ENCODE measurements around the gene SAMD13. TPM values are rescaled to one million over a fixed set of nuclear protein-coding genes. Genes with fewer than 3 reads are reported as not detected.

The SAMD13 gene
- total RNA-seq, 2 experiments from 2014 or later, result 1.0 to 1.2 TPM

DNA sequence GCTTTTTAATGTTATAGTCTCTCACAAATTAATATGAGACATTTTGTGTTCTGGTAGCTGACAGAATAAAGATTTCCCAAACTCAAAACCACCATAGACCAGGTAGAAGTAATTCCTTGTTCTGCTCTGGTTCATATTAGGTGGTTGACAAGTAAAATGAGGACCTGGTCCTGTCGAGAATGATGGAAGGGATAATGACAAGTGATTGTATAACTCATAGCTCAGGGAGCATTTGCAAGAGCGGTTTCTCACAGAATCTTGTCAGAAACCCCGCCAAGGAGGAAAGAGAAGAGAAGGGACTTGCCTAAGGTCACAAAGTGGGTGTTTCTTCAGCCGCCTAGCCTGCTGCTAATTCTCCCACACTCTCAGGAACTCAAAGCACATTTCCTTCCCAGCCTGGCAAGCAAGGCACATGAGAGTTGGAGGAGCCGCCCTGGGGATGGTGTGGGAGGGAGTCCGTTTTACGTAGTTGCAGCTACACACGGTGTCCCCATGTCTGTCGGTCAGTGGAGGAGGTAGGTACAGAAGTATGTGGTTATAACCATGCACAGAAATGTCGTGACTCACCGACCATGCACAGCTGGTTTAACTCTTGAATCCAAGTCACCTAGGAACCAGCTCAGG, 46.5 kb downstream of the SAMD13 start:
- DNase-seq (no peak), ATAC-seq (no peak)
- intact Hi-C loops (cut with DNase I, micrococcal nuclease), result no loop called here
- H3K27me3 Mint-ChIP-seq, result no peaks in the 10 kb centered on the region
- H3K4me3 Mint-ChIP-seq, result no peak overlapping the region
- H3K27ac Mint-ChIP-seq, result no peak overlapping the region
- ChIA-PET CTCF (no interaction called here), POLR2A (no interaction called here)
- H3K36me3 Mint-ChIP-seq (ENCODE audit: low read depth), result no peaks in the 10 kb centered on the region
- no peaks in the 10 kb centered on the region for H3K4me1 Mint-ChIP-seq
- H3K9me3 Mint-ChIP-seq (ENCODE audit: low read depth), result no peaks in the 10 kb centered on the region

GRCh38 chr1:84348759-84349158, 47.3 kb downstream of the SAMD13 start:
- Mint-ChIP-seq H3K27ac (no peak overlapping the region), H3K4me3 (no peak overlapping the region), H3K9me3 (ENCODE audit: low read depth) (no peaks in the 10 kb centered on the region), H3K36me3 (ENCODE audit: low read depth) (no peaks in the 10 kb centered on the region), H3K4me1 (no peaks in the 10 kb centered on the region), H3K27me3 (no peaks in the 10 kb centered on the region)
- no peak for ATAC-seq
- POLR2A ChIA-PET, result no interaction called here
- intact Hi-C loops (cut with DNase I, micrococcal nuclease), result no loop called here
- DNase-seq, result no peak
- CTCF ChIA-PET, result interaction anchor here (0.7 kb wide), 1 partner anchor 21 kb away, joined by 3 read pairs; no protein-coding TSS in a partner anchor

- Mint-ChIP-seq H3K4me1 (no peaks in the 10 kb centered on the region), H3K27ac (no peak overlapping the region), H3K9me3 (ENCODE audit: low read depth) (no peaks in the 10 kb centered on the region), H3K27me3 (no peaks in the 10 kb centered on the region), H3K4me3 (no peak overlapping the region), H3K36me3 (ENCODE audit: low read depth) (no peaks in the 10 kb centered on the region)
- intact Hi-C loops (cut with DNase I, micrococcal nuclease), result no loop called here
- DNase-seq (no peak), ATAC-seq (no peak)
- ChIA-PET POLR2A (no interaction called here), CTCF (interaction anchor here (0.7 to 1.0 kb wide), 3 partner anchors 10 to 245 kb away, joined by 3 read pairs; no protein-coding TSS in a partner anchor)
Observed at GRCh38 chr1:84350104-84350503, 48.6 kb downstream of the SAMD13 start.

GRCh38 chr1:84350550-84350949, 49.0 kb downstream of the SAMD13 start:
- H3K27ac Mint-ChIP-seq, result no peak overlapping the region
- CTCF ChIA-PET, result interaction anchor here (0.7 to 1.0 kb wide), 2 partner anchors 10 to 106 kb away, joined by 3 read pairs; no protein-coding TSS in a partner anchor
- H3K4me3 Mint-ChIP-seq, result no peak overlapping the region
- intact Hi-C loops (cut with DNase I, micrococcal nuclease), result no loop called here
- H3K27me3 Mint-ChIP-seq, result no peaks in the 10 kb centered on the region
- POLR2A ChIA-PET, result no interaction called here
- DNase-seq, result no peak
- H3K4me1 Mint-ChIP-seq, result no peaks in the 10 kb centered on the region
- H3K9me3 Mint-ChIP-seq (ENCODE audit: low read depth), result no peaks in the 10 kb centered on the region
- no peaks in the 10 kb centered on the region for H3K36me3 Mint-ChIP-seq (ENCODE audit: low read depth)
- ATAC-seq, result no peak

DNA sequence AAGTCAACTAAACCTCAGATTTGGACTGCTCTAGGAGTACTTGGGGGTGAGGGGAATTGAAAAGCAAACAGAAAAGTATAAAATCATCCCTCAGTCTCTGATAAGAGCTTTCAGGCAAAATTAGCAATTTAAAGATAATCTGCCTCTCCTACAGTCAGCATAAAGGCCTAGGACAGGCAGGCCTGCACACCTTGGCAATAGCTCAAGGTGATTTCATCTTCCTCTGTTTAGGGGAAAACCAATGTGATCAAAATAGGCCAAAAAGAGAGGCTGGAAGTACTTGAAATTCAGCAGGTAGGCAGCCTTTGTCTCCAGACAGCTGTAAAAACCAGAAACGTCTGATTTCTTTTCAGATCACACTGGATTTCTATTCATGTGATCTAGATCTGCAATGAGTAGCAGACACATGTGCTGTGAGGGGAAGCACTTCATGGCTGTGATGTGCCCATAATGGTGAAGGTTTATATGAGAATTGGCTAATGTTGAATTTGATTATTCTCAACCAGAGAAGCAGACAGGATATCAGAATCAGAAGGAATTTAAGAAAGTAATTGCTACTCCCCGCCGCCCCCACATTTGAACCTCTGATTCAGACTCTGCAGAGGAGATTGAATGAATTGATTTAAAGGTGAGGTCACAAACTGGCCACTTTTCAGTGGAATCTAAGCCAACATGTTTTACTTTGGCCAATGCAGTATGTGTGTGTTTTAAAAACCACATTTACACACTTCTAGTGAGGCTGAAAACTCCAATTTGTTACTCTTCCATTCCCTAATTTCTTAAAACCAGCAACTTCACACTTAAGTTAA, 51.0 kb downstream of the SAMD13 start:
- Mint-ChIP-seq H3K36me3 (ENCODE audit: low read depth) (no peaks in the 10 kb centered on the region), H3K4me3 (no peak overlapping the region), H3K27me3 (no peaks in the 10 kb centered on the region), H3K4me1 (no peaks in the 10 kb centered on the region), H3K27ac (no peak overlapping the region), H3K9me3 (ENCODE audit: low read depth) (no peaks in the 10 kb centered on the region)
- ATAC-seq, result no peak
- DNase-seq, result no peak
- ChIA-PET POLR2A (no interaction called here), CTCF (no interaction called here)
- intact Hi-C loops (cut with DNase I, micrococcal nuclease), result no loop called here

DNA sequence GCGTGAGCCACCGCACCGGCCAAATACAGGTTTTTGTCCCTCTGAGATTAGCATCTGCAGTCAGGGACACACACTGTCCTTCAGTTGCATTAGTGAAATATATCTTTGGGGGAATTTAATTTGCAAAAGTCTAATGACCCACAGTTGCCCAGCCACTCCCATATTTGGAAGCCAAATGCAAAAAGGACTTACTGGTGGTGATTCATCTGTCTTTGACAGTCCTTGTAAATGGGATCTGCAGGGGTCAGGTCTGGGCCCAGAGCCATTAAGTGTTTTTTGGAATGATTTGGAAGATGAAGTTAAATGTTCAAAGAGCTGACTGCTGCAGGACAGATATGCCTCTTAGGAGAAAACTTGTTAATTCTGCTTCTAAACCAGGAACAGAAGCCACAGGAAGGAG, 52.2 kb downstream of the SAMD13 start:
- ATAC-seq (no peak), DNase-seq (no peak)
- Mint-ChIP-seq H3K9me3 (ENCODE audit: low read depth) (no peaks in the 10 kb centered on the region), H3K4me3 (no peak overlapping the region), H3K27me3 (no peaks in the 10 kb centered on the region), H3K36me3 (ENCODE audit: low read depth) (no peaks in the 10 kb centered on the region), H3K4me1 (no peaks in the 10 kb centered on the region), H3K27ac (no peak overlapping the region)
- intact Hi-C loops (cut with DNase I, micrococcal nuclease), result no loop called here
- CTCF ChIA-PET, result no interaction called here
- POLR2A ChIA-PET, result no interaction called here

GRCh38 chr1:84355556-84355955, 54.0 kb downstream of the SAMD13 start:
- CTCF ChIA-PET, result interaction anchor here (1.1 to 1.3 kb wide), 2 partner anchors 77 to 211 kb away, joined by 3 read pairs; partner anchors contain the start of gene PRKACB
- H3K4me3 Mint-ChIP-seq, result no peak overlapping the region
- no peaks in the 10 kb centered on the region for H3K36me3 Mint-ChIP-seq (ENCODE audit: low read depth)
- DNase-seq (no peak), ATAC-seq (no peak)
- intact Hi-C loops (cut with DNase I, micrococcal nuclease), result no loop called here
- no peaks in the 10 kb centered on the region for H3K27me3 Mint-ChIP-seq
- no peaks in the 10 kb centered on the region for H3K4me1 Mint-ChIP-seq
- H3K27ac Mint-ChIP-seq, result no peak overlapping the region
- POLR2A ChIA-PET, result no interaction called here
- no peaks in the 10 kb centered on the region for H3K9me3 Mint-ChIP-seq (ENCODE audit: low read depth)

DNA sequence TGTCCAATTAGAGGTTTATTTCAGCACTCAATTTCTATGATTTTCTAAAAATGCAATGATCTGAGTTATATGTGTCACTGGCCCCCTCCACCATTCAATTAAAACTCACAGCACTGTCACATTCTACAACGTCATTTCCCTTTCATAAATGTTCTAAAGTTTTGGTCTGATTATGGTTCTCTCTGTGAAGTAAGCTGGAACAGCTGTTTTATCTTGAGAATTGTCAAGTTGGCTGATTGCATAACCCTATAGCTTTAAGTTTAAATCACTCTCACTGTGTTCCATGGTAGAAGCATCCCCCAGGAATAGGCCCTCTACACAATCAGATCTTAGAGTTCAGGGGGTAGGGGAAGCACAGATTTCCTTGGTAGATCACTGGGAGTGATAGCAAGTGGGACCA, 55.4 kb downstream of the SAMD13 start:
- Mint-ChIP-seq H3K4me1 (no peaks in the 10 kb centered on the region), H3K4me3 (no peak overlapping the region), H3K36me3 (ENCODE audit: low read depth) (no peaks in the 10 kb centered on the region), H3K27ac (no peak overlapping the region), H3K27me3 (no peaks in the 10 kb centered on the region), H3K9me3 (ENCODE audit: low read depth) (no peaks in the 10 kb centered on the region)
- ChIA-PET CTCF (no interaction called here), POLR2A (no interaction called here)
- no peak for ATAC-seq
- intact Hi-C loops (cut with DNase I, micrococcal nuclease), result no loop called here
- DNase-seq, result no peak

DNA sequence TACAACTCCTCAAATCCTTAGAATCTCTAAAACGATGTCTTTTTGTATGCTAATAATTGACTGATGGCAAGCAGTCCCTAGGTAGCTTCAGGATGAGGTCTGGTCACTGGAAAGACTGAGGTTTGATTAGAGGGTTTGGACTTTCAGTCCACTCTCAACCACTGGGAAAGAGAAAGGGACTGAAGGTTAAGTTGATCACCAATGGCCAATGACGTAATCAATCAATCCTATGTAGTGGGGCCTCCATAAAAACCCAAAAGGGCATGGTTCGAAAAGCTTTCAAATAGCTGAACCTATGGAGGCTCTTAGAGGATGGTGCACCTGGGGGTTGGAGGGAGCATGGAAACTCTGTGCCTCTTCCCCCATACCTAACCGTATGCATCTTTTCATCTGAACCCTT, 57.2 kb downstream of the SAMD13 start:
- CTCF ChIA-PET, result no interaction called here
- ATAC-seq (no peak), DNase-seq (no peak)
- Mint-ChIP-seq H3K9me3 (ENCODE audit: low read depth) (no peaks in the 10 kb centered on the region), H3K36me3 (ENCODE audit: low read depth) (no peaks in the 10 kb centered on the region), H3K27ac (no peak overlapping the region), H3K4me1 (peaks cover 2% of the 10 kb centered on the region), H3K4me3 (no peak overlapping the region), H3K27me3 (no peaks in the 10 kb centered on the region)
- POLR2A ChIA-PET, result interaction anchor here (1.1 kb wide), 1 partner anchor 427 kb away, joined by 4 read pairs; no protein-coding TSS in a partner anchor
- intact Hi-C loops (cut with DNase I, micrococcal nuclease), result no loop called here

GRCh38 chr1:84360316-84360715, 58.8 kb downstream of the SAMD13 start:
- H3K27me3 Mint-ChIP-seq, result no peaks in the 10 kb centered on the region
- POLR2A ChIA-PET, result no interaction called here
- CTCF ChIA-PET, result interaction anchor here (0.6 to 0.9 kb wide), 2 partner anchors 10 to 15 kb away, joined by 3 to 4 read pairs; no protein-coding TSS in a partner anchor
- H3K36me3 Mint-ChIP-seq (ENCODE audit: low read depth), result no peaks in the 10 kb centered on the region
- no peaks in the 10 kb centered on the region for H3K9me3 Mint-ChIP-seq (ENCODE audit: low read depth)
- intact Hi-C loops (cut with DNase I, micrococcal nuclease), result no loop called here
- no peak for ATAC-seq
- H3K27ac Mint-ChIP-seq, result no peak overlapping the region
- no peak for DNase-seq
- no peak overlapping the region for H3K4me3 Mint-ChIP-seq
- H3K4me1 Mint-ChIP-seq, result peaks cover 4% of the 10 kb centered on the region

DNA sequence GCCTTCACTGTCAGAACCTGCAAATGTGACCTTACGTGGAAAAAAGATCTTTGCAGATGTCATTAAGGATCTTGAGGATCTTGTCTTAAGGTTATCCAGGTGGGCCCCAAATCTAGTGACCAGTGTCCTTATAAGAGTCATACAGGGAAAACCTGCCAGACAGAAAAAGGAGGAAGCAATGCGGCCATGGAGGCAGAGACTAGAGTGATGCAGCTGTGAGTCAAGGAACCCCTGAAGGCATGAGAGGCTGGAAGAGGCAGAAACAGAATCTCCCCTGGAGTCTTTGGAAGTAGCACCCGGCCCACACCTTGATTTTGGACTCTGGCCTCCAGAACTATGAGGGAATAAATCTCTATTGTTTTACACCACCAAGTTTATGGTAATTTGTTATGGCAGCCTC, 60.3 kb downstream of the SAMD13 start:
- ChIA-PET CTCF (no interaction called here), POLR2A (no interaction called here)
- Mint-ChIP-seq H3K9me3 (ENCODE audit: low read depth) (no peaks in the 10 kb centered on the region), H3K4me1 (peaks cover 10% of the 10 kb centered on the region), H3K27ac (no peak overlapping the region), H3K27me3 (no peaks in the 10 kb centered on the region), H3K4me3 (no peak overlapping the region), H3K36me3 (ENCODE audit: low read depth) (no peaks in the 10 kb centered on the region)
- DNase-seq, result no peak
- intact Hi-C loops (cut with DNase I, micrococcal nuclease), result no loop called here
- ATAC-seq, result no peak

GRCh38 chr1:84363019-84363418, 61.5 kb downstream of the SAMD13 start:
- H3K27ac Mint-ChIP-seq, result no peak overlapping the region
- ChIA-PET POLR2A (no interaction called here), CTCF (no interaction called here)
- no peak for ATAC-seq
- H3K27me3 Mint-ChIP-seq, result no peaks in the 10 kb centered on the region
- H3K9me3 Mint-ChIP-seq (ENCODE audit: low read depth), result no peaks in the 10 kb centered on the region
- no peak for DNase-seq
- H3K4me1 Mint-ChIP-seq, result peaks cover 10% of the 10 kb centered on the region
- no peak overlapping the region for H3K4me3 Mint-ChIP-seq
- H3K36me3 Mint-ChIP-seq (ENCODE audit: low read depth), result no peaks in the 10 kb centered on the region
- intact Hi-C loops (cut with DNase I, micrococcal nuclease), result no loop called here

Data from activated CD4-positive, alpha-beta T cell treated with anti-CD3 and anti-CD28 coated beads for 36 hours (primary cell).